ENCODE data around the gene ITPR1. TPM values are rescaled to one million over a fixed set of nuclear protein-coding genes. Genes with fewer than 3 reads are reported as not detected.

ITPR1 gene
- total RNA-seq, 2 donors from 2014 or later = 254 to 283 TPM

DNA sequence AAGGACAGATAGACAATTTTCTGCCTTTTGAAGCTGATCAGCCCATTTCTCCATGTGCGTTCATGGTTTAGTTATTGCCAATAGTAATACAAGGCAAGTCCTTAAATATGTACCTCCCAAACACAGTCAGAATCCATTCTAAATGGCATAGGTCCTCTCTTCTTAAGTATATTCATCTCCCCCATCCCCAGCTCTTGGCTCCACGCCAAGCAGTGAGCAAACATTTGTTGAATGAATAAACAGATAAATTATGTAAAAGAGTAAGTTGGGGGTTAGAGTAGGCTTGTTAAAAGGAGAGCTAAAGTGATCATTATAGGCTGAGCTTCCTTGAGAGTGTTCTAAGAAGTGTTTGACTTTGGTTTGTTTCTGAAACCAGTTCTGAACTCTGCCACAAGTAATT, 241.3 kb downstream of the ITPR1 start:
- Histone ChIP-seq H3K4me3 (no peak overlapping the region), H3K27me3 (replicated peaks; ENCODE audit: insufficient read depth) (no peaks in the 10 kb centered on the region), H3K27ac (no peak overlapping the region), H3K36me3 (peaks cover 14% of the 10 kb centered on the region), H3K4me1 (ENCODE audit: control insufficient read depth in 1 of 2, low read depth in 2 of 2) (peaks cover 0 to 6% of the 10 kb centered on the region in 2 donors), H3K9me3 (no peaks in the 10 kb centered on the region)
- no peak for TF ChIP-seq CTCF (IDR thresholded peaks at IDR 0.05)
- DNase-seq (ENCODE audit: low spot score) = no peak
- no peak for ATAC-seq (ENCODE audit: insufficient number of reproducible peaks, low FRiP score, low read depth)

GRCh38 chr3:4735243-4735642, 242.1 kb downstream of the ITPR1 start:
- H3K9me3 ChIP-seq = no peaks in the 10 kb centered on the region
- no peaks in the 10 kb centered on the region for H3K27me3 ChIP-seq (replicated peaks; ENCODE audit: insufficient read depth)
- H3K4me3 ChIP-seq = no peak overlapping the region
- H3K36me3 ChIP-seq = peaks cover 14% of the 10 kb centered on the region
- H3K27ac ChIP-seq = no peak overlapping the region
- no peak for DNase-seq (ENCODE audit: low spot score)
- H3K4me1 ChIP-seq (ENCODE audit: control insufficient read depth in 1 of 2, low read depth in 2 of 2) = peaks cover 0 to 7% of the 10 kb centered on the region in 2 donors
- no peak for ATAC-seq (ENCODE audit: insufficient number of reproducible peaks, low FRiP score, low read depth)
- no peak for TF ChIP-seq CTCF (IDR thresholded peaks at IDR 0.05)

GRCh38 chr3:4736284-4736861, 243.2 kb downstream of the ITPR1 start:
- no peak for DNase-seq (ENCODE audit: low spot score)
- Histone ChIP-seq H3K4me3 (no peak overlapping the region), H3K9me3 (no peaks in the 10 kb centered on the region), H3K36me3 (peaks cover 14% of the 10 kb centered on the region), H3K27me3 (replicated peaks; ENCODE audit: insufficient read depth) (no peaks in the 10 kb centered on the region), H3K27ac (no peak overlapping the region), H3K4me1 (ENCODE audit: control insufficient read depth in 1 of 2, low read depth in 2 of 2) (peaks cover 8 to 16% of the 10 kb centered on the region in 2 donors)
- ATAC-seq (ENCODE audit: insufficient number of reproducible peaks, low FRiP score, low read depth) = no peak
- no peak for TF ChIP-seq CTCF (IDR thresholded peaks at IDR 0.05)

- DNase-seq (ENCODE audit: low spot score) (no peak), ATAC-seq (ENCODE audit: insufficient number of reproducible peaks, low FRiP score, low read depth) (no peak)
- no peak overlapping the region for H3K4me3 ChIP-seq
- no peaks in the 10 kb centered on the region for H3K9me3 ChIP-seq
- no peaks in the 10 kb centered on the region for H3K27me3 ChIP-seq (replicated peaks; ENCODE audit: insufficient read depth)
- no peak overlapping the region for H3K27ac ChIP-seq
- peaks cover 14% of the 10 kb centered on the region for H3K36me3 ChIP-seq
- TF ChIP-seq CTCF (IDR thresholded peaks at IDR 0.05) = no peak
- peaks cover 20 to 28% of the 10 kb centered on the region in 2 donors for H3K4me1 ChIP-seq (ENCODE audit: control insufficient read depth in 1 of 2, low read depth in 2 of 2)
These were observed 245.7 kb downstream of the ITPR1 start for GRCh38 chr3:4738737-4739274.

- DNase-seq (ENCODE audit: low spot score) (no peak), ATAC-seq (ENCODE audit: insufficient number of reproducible peaks, low FRiP score, low read depth) (no peak)
- Histone ChIP-seq H3K9me3 (no peaks in the 10 kb centered on the region), H3K4me3 (no peak overlapping the region), H3K27me3 (replicated peaks; ENCODE audit: insufficient read depth) (no peaks in the 10 kb centered on the region), H3K27ac (peak overlapping the region; percentile 88 to 91), H3K4me1 (ENCODE audit: control insufficient read depth in 1 of 2, low read depth in 2 of 2) (peaks cover 20 to 32% of the 10 kb centered on the region in 2 donors), H3K36me3 (peaks cover 10% of the 10 kb centered on the region)
- no peak for TF ChIP-seq CTCF (IDR thresholded peaks at IDR 0.05)
These were observed 246.4 kb downstream of the ITPR1 start for GRCh38 chr3:4739289-4740236.

All from thoracic aorta (tissue), 2 donors.